Measurements from ENCODE around the gene APBB2.
"Not testable (repeated sequence)": the region's sequence is repeated elsewhere in the genome, so short reads cannot be mapped to it uniquely, and the experiment has no call there.

The APBB2 gene

GRCh38 chr4:41052287-41052686, 162.1 kb downstream of the APBB2 start:
- no peak for DNase-seq

DNA sequence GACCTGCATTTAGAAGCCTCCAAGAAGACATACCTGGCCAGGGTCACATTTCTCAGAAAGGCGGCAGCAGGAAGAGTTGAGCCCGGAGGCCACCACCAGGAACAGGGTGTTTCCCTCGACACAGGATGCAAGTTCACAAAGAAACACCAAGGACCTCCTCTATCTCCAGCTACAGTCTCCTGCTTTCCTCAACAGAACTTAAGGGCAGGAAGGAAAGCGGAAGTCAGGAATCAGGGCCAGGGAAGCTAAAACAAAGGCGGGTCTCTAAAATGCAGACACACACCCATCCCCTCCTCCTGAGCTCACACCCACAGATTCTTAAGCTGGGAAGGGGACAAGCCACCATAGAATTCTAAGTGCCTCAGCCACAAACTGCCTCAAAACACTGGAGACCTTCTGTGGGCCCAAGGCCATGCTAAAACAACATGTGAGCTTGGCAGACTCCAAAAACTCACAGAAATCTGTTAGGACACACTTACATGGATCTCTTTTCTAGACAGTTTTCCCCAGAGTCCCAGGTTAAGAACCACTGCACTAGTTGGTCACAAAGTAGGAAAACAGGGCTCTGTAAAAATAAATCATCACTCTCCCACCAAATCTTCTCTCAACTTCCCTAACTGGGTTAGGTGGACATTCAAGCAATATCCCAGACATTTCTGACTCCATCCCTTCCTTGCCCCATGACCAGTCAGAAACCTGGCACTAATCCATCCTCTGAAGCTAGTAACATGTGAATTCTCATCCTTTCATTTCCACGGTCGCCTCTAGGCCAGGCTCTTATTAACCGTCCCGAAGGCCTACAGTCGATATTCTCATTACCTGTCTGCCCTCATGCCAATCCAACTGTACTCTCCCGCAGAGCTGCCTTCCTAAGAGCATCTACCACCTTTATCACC, 163.2 kb downstream of the APBB2 start:
- DNase-seq, result no peak

GRCh38 chr4:41050116-41050515, 164.2 kb downstream of the APBB2 start:
- no peak for DNase-seq

DNA sequence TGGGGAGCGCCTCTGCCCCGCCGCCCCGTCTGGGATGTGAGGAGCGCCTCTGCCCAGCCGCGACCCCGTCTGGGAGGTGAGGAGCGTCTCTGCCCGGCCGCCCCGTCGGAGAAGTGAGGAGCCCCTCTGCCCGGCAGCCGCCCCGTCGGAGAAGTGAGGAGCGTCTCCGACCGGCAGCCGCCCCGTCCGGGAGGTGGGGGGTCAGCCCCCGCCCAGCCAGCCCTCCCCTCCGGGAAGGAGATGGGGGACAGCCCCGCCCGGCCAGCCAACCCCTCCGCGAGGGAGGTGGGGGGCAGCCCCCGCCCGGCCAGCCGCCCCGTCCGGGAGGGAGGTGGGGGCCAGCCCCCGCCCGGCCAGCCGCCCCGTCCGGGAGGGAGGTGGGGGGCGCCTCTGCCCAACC, 165.2 kb downstream of the APBB2 start:
- not testable (repeated sequence) for DNase-seq

DNA sequence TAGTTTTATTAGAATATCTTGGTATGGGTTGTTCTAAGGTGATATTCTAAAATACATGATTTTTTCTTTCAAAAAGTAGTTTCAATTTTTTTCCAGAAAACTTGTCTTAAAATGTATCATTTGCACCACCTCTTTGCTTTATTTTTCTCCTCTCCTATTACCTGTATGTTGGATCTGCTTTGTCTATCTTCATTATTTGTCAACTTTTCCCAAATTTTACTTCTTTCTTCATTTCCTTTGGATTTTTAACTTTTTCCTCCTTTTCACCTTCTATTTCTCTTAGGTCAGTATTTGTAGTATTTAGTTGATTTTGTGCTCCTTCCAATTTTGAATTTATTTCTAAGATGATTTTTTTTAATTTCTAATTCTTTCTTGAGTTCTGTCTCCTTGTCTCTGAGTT, 169.6 kb downstream of the APBB2 start:
- DNase-seq, result no peak

GRCh38 chr4:41044165-41044564, 170.2 kb downstream of the APBB2 start:
- no peak for DNase-seq

- DNase-seq, result no peak
Observed at GRCh38 chr4:41043465-41043864, 170.9 kb downstream of the APBB2 start.

DNA sequence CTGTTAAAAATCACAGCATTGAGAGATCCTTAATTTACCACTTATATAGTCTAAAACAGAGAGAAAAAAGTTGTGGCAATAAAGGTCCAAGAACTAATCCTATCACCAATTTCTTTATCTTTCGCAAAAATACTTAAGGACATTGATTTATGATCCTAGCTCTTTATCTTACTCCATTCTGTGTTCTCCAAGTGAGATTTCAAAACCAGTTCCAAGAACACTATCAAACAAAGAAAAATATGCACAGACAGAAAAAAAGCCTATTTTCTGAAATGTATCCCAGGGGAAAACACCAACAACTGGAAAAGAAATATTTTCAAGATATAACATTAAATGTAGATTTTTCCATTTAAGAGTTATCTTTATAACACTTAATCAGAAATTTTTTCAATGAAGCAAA, 172.8 kb downstream of the APBB2 start:
- no peak for DNase-seq

DNA sequence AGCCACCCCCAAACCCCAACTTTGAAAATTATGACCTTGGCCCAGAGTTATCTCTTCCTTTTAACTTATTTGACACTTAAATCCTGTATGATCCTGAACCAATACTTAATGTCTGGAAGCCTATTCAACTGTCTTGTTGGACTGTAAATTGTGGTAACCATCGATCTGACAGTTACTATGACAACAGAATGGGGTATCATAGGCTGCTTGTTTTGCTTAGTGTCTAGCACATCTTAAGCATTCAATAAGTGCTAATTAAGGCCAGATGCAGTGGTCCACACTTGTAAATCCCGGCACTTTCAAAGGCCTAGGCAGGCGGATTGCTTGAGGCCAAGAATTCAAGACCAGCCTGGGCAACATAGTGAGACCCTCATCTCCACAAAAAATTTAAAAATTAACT, 175.0 kb downstream of the APBB2 start:
- no peak for DNase-seq

- DNase-seq, result no peak
Observed at GRCh38 chr4:41038304-41038703, 176.0 kb downstream of the APBB2 start.

- no peak for DNase-seq
Observed at GRCh38 chr4:41029098-41029497, 185.2 kb downstream of the APBB2 start.

DNA sequence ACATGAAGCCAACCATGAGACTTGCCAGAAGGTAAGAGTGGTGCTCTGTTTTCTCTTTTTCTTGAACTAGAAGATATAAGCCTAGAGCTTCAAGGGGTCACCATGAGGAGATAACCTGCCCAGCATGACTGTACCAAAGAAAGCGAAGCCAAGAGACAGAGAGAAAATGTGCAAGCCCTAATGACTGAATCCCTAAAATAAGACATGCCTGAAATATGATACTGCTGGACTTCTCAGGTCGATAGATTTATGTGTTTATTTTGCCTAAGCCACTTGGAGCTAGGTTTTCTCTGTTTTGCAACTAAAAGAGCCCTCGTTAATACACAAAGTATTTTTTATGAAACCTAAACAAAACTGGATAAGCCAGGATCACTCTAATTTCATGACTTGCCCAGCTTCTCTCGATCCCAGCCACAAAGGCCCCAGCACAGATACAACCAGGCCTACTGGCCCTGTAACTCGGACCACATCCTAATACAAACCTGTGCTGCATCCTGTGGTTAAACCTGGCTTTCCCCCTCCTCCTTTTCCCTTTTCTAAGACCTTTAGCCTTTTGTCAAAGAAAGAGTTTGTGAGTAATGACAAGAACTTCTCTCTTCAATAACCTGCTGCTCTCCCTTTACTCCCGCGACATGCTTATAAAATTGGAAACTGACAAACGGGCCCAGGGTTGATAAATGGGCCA, 185.8 kb downstream of the APBB2 start:
- DNase-seq, result no peak

DNA sequence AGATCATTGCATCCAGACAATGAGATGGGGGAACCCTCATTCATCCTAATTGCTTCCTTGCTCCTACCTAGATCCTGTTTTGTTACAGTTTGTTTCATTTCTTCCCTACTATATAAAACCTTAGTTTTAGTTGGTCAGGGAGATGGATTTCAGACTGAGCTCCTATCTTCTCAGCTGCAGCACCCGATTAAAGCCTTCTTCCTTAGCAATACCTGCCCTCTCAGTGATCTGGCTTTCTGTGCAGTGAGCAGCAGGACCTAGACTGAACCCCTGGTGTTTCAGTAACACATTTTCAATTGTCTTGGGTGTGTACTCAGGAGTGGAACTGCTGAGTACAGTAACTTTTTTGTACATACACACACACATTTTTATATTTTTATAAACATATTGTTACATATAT, 187.4 kb downstream of the APBB2 start:
- DNase-seq, result no peak

GRCh38 chr4:41025824-41026223, 188.5 kb downstream of the APBB2 start:
- DNase-seq, result no peak

DNA sequence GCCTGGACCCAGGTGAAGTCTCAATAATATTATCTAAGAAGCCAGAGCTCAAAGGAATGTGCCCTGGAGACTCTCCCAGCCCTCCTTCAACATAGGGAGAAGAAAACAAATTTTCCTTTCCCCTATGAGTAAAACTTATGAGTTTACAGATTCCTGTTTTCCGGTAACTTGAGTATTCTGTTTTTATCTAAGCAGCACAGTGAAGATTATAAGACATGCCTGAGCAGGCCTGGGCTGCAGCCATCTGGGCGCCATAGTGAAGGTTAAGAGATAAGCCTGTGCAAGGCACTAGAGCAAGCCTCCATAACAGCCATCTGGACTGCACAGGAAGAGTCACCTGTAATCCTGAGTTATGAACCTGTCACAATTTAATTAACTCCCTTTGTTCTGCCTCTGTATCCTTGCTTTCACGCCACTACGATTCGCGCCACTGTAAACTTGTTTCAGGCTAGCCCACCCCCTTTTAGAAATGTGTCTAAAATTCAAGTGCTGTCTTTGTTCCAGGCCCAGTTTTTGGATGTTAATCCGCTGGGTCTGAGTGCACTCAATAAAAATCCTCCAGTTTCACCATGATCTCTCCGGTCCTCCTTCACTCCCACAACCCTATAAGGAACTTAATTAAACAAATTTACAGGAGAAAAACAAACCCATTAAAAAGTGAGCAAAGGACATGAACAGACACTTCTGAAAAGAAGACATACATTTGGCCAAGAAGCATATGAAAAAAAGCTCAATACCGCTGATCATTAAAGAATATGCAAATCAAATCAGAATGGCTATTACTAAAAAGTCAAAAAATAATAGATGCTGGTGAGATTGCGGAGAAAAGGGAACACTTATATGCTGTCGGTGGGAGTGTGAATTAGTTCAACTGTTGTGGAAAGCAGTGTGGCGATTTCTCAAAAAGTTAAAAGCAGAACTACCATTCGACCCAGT, 189.5 kb downstream of the APBB2 start:
- no peak for DNase-seq

DNA sequence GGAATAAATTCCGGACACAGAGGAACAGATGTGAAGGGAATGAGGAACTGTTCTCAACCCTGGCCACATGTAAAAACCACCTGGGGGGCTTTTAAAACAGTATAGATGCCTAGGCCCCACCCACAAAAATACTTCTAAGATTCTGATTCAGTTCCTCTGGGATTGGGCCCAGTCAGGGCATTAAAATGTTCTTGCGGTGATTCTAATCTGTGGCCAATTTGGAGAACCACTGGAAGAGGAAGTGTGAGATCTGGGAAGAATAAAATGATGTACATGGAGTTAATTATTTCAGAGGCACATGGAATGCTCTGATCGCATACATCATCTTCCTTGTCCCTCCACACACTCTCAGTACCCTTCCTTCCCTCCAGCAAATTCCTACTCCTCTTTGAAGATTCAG, 192.2 kb downstream of the APBB2 start:
- no peak for DNase-seq

- no peak for DNase-seq
Observed at GRCh38 chr4:41015016-41015675, 199.2 kb downstream of the APBB2 start.

GRCh38 chr4:41014158-41014557, 200.2 kb downstream of the APBB2 start:
- DNase-seq, result no peak

DNA sequence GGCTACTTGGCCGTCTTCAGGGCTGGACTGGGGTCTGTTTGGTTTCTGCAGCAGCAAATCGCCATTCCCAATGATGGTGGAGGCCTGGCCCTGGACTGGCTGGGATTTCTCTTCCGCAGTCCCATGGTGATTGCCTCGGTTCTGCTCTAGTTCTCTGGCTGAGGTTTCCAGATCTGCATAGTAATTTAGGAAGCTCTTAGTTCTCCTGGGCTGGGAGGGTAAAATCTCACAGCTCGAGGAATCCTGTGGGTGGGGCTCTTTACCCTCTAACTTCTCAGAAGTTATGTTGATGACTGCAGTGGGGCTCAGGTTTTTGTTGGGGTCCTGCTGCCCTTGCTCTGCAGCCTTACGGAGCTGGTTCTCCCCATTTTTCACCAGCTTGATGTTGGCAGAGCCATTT, 200.6 kb downstream of the APBB2 start:
- no peak for DNase-seq

GRCh38 chr4:41012911-41013310, 201.4 kb downstream of the APBB2 start:
- DNase-seq, result no peak

- DNase-seq, result no peak
Observed at GRCh38 chr4:41012293-41012692, 202.0 kb downstream of the APBB2 start.

GRCh38 chr4:41009411-41009810, 204.9 kb downstream of the APBB2 start:
- DNase-seq, result no peak

GRCh38 chr4:41006141-41006540, 208.2 kb downstream of the APBB2 start:
- no peak for DNase-seq
